ENCODE measurements around the gene KLHL29. TPM values are rescaled to one million over a fixed set of nuclear protein-coding genes. Genes with fewer than 3 reads are reported as not detected.

The KLHL29 gene
- total and polyA plus RNA-seq, 2 of the 13 experiments (the other 11 are each of a cell fraction or from before 2014, with no cell fraction given): 0.01 TPM; not detected in 1

DNA sequence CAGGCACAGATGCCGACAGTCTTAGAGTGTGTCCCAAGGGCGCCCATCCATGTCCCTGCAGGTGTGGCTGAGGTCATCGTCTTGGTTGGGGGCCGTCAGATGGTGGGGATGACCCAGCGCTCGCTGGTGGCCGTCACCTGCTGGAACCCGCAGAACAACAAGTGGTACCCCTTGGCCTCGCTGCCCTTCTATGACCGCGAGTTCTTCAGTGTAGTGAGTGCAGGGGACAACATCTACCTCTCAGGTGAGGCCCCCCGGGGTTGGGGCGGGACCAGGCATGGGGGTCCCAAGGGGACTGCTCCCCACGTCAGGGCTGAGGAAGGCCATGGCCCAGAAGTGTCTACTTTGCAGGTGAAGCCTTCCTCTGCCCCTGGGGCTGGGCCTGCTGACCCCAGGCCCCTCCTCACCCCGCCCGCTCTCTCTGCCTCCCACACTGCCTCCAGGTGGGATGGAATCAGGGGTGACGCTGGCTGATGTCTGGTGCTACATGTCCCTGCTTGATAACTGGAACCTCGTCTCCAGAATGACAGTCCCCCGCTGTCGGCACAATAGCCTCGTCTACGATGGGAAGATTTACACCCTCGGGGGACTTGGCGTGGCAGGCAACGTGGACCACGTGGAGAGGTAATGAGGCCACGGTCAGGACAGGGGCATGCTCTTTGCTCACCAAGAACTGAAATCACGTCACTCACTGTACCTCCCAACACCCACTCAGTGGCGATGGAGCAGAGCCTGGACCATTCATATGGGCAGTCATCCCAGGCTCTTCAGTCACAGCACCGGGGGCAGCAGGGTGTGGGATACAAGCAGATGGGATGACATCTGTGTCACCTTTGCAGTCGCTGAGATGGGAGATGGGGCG lies 311.1 kb downstream of the KLHL29 start:
- DNase-seq (ENCODE audit: low spot score) (no peak), FAIRE-seq (no peak), ATAC-seq (no peak)
- POLR2A ChIA-PET: no interaction called here
- no peaks in the 10 kb centered on the region for H3K9me3 ChIP-seq (ENCODE audit: low read length)
- H3K27ac ChIP-seq (ENCODE audit: extremely low read length, insufficient read depth, low read length): no peak overlapping the region
- 92% methylated on average over 31 of the region's 32 CpGs for WGBS (ENCODE audit: low lambda C conversion rate)
- H3K4me1 ChIP-seq (ENCODE audit: insufficient read depth, low read length): no peaks in the 10 kb centered on the region
- H3K4me2 ChIP-seq (ENCODE audit: low read depth, low read length): no peak overlapping the region
- TF ChIP-seq SMAD9 (CRISPR knock-in tag; IDR thresholded peaks at IDR 0.05) (no peak), ZNF556 (CRISPR knock-in tag; IDR thresholded peaks at IDR 0.05; ENCODE audit: borderline replicate concordance) (no peak), ZSCAN31 (CRISPR knock-in tag; IDR thresholded peaks at IDR 0.05; ENCODE audit: low read depth) (no peak), SYNCRIP (IDR thresholded peaks at IDR 0.05; ENCODE audit: insufficient read depth, low read depth, low read length) (no peak), SRSF9 (IDR thresholded peaks at IDR 0.05; ENCODE audit: borderline replicate concordance, insufficient read depth, low read depth, low read length, poor library complexity, severe bottlenecking) (no peak), IKZF1 (IDR thresholded peaks at IDR 0.05) (no peak)
- TF ChIP-seq, protein P1, sequence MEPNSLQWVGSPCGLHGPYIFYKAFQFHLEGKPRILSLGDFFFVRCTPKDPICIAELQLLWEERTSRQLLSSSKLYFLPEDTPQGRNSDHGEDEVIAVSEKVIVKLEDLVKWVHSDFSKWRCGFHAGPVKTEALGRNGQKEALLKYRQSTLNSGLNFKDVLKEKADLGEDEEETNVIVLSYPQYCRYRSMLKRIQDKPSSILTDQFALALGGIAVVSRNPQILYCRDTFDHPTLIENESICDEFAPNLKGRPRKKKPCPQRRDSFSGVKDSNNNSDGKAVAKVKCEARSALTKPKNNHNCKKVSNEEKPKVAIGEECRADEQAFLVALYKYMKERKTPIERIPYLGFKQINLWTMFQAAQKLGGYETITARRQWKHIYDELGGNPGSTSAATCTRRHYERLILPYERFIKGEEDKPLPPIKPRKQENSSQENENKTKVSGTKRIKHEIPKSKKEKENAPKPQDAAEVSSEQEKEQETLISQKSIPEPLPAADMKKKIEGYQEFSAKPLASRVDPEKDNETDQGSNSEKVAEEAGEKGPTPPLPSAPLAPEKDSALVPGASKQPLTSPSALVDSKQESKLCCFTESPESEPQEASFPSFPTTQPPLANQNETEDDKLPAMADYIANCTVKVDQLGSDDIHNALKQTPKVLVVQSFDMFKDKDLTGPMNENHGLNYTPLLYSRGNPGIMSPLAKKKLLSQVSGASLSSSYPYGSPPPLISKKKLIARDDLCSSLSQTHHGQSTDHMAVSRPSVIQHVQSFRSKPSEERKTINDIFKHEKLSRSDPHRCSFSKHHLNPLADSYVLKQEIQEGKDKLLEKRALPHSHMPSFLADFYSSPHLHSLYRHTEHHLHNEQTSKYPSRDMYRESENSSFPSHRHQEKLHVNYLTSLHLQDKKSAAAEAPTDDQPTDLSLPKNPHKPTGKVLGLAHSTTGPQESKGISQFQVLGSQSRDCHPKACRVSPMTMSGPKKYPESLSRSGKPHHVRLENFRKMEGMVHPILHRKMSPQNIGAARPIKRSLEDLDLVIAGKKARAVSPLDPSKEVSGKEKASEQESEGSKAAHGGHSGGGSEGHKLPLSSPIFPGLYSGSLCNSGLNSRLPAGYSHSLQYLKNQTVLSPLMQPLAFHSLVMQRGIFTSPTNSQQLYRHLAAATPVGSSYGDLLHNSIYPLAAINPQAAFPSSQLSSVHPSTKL (CRISPR knock-in tag; IDR thresholded peaks at IDR 0.05): no peak
- no peak overlapping the region for H3K4me3 ChIP-seq (replicated peaks in 1 of 3; ENCODE audit: insufficient read depth in 1 of 3, low read depth in 2 of 3, low read length in 3 of 3)
- CTCF ChIA-PET (ENCODE audit: low intra/inter-chr PET ratio, low total read pairs): no interaction called here
- no peak overlapping the region for H2AFZ ChIP-seq (ENCODE audit: low read length)
- no peaks in the 10 kb centered on the region for H4K20me1 ChIP-seq (ENCODE audit: insufficient read depth, low read length)
- H3K9ac ChIP-seq (ENCODE audit: insufficient read depth, low read depth, low read length): no peak overlapping the region
- BruUV-seq (replicated peaks): no TSS peak
- no peaks in the 10 kb centered on the region for H3K27me3 ChIP-seq (ENCODE audit: control insufficient read depth in 1 of 2, insufficient read depth in 2 of 2, low read length in 2 of 2)
- no peaks in the 10 kb centered on the region for H3K79me2 ChIP-seq (ENCODE audit: insufficient read depth, low read length)
- intact Hi-C loops (cut with micrococcal nuclease; ENCODE audit: unreplicated experiment) (no loop called here), in situ Hi-C loops (cut with HindIII; ENCODE audit: extremely low pct_ligation_motif_present, low pct_unique_long_range_greater_than_20kb) (no loop called here)
- H3K36me3 ChIP-seq (replicated peaks in 1 of 2; ENCODE audit: control insufficient read depth in 1 of 2, insufficient read depth in 2 of 2, low read length in 2 of 2): no peaks in the 10 kb centered on the region

All from HepG2 (cell line).